HG03103 (cell line): Measurements from ENCODE around the gene KLRG1.
A peak's percentile ranks its signal among the peaks of the same experiment; 100 is the strongest.

Experiments
- ATAC-seq: cut with Tn5 transposase; IDR thresholded peaks from one replicate; pipeline ENCODE4 v1.9.1; 2021; ENCODE audit warnings: low read depth; ENCODE audit not compliant: unreplicated experiment

Gene KLRG1

GRCh38 chr12:8989413-8989812 is at the start of gene KLRG1:
Gene KLRG1, plus strand, starts transcription at chr12:8989546. Its CDS starts 90 bp downstream, at chr12:8989636.
- no peak for ATAC-seq

- no peak for ATAC-seq
These were observed 47.5 kb upstream of the KLRG1 start for GRCh38 chr12:8941691-8942478.

- ATAC-seq, result no peak
These were observed 45.7 kb upstream of the KLRG1 start for GRCh38 chr12:8943565-8944186.

GRCh38 chr12:8946733-8947132 is 42.6 kb upstream of the KLRG1 start:
- ATAC-seq, result no peak

GRCh38 chr12:8947737-8948136 is 41.6 kb upstream of the KLRG1 start:
- ATAC-seq, result no peak

GRCh38 chr12:8948701-8949341 is 40.5 kb upstream of the KLRG1 start:
- no peak for ATAC-seq

- peak; percentile 82 for ATAC-seq
These were observed 39.8 kb upstream of the KLRG1 start, which contains the start of gene M6PR for GRCh38 chr12:8949342-8950220. Gene M6PR, minus strand, starts transcription at chr12:8949645. Its CDS starts 3,241 bp downstream, at chr12:8946404.

GRCh38 chr12:8950221-8950527 is 39.2 kb upstream of the KLRG1 start:
- peak; percentile 6 for ATAC-seq

GRCh38 chr12:8950702-8951478 is 38.5 kb upstream of the KLRG1 start:
- ATAC-seq, result no peak

- no peak for ATAC-seq
These were observed 37.6 kb upstream of the KLRG1 start for GRCh38 chr12:8951744-8952143.

- no peak for ATAC-seq
These were observed 35.5 kb upstream of the KLRG1 start for GRCh38 chr12:8953773-8954402.

GRCh38 chr12:8956073-8956472 is 33.3 kb upstream of the KLRG1 start:
- no peak for ATAC-seq

GRCh38 chr12:8956772-8957171 is 32.6 kb upstream of the KLRG1 start:
- ATAC-seq, result no peak

- no peak for ATAC-seq
These were observed 31.8 kb upstream of the KLRG1 start for GRCh38 chr12:8957561-8957960.

- no peak for ATAC-seq
These were observed 31.3 kb upstream of the KLRG1 start for GRCh38 chr12:8958066-8958465.

GRCh38 chr12:8960176-8960575 is 29.2 kb upstream of the KLRG1 start:
- ATAC-seq, result no peak

- ATAC-seq, result no peak
These were observed 20.6 kb upstream of the KLRG1 start for GRCh38 chr12:8968761-8969160.

- ATAC-seq, result no peak
These were observed 19.4 kb upstream of the KLRG1 start for GRCh38 chr12:8969861-8970411.

- ATAC-seq, result no peak
These were observed 18.9 kb upstream of the KLRG1 start for GRCh38 chr12:8970432-8970831.
